GM21576 (cell line): ENCODE results near the gene FGF22.

ENCODE experiments used
- ATAC-seq: cut with Tn5 transposase; IDR thresholded peaks from one replicate; pipeline ENCODE4 v1.9.1; 2021; ENCODE audit warnings: mild to moderate bottlenecking, moderate library complexity; ENCODE audit not compliant: unreplicated experiment

FGF22 gene

DNA sequence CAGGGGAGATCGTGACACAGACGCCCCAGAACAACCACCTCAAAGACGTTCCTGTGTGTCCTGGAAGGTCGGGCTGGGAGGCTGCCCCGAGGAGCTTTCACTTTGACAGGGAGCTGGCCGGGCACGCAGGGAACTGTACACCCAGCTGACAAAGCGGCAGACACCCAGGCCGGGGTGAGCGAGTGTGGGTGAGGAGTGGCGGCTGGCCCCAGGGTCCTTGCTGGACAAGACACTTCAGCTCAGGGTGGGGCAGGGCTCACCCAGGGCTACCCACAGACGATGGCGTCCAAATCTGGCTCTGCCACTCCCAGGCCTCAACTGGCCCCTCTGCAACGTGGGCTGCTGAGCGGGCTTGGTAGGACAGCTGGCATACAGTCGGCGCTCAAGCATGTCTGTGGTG, 2.0 kb downstream of the FGF22 start:
- ATAC-seq, result no peak

DNA sequence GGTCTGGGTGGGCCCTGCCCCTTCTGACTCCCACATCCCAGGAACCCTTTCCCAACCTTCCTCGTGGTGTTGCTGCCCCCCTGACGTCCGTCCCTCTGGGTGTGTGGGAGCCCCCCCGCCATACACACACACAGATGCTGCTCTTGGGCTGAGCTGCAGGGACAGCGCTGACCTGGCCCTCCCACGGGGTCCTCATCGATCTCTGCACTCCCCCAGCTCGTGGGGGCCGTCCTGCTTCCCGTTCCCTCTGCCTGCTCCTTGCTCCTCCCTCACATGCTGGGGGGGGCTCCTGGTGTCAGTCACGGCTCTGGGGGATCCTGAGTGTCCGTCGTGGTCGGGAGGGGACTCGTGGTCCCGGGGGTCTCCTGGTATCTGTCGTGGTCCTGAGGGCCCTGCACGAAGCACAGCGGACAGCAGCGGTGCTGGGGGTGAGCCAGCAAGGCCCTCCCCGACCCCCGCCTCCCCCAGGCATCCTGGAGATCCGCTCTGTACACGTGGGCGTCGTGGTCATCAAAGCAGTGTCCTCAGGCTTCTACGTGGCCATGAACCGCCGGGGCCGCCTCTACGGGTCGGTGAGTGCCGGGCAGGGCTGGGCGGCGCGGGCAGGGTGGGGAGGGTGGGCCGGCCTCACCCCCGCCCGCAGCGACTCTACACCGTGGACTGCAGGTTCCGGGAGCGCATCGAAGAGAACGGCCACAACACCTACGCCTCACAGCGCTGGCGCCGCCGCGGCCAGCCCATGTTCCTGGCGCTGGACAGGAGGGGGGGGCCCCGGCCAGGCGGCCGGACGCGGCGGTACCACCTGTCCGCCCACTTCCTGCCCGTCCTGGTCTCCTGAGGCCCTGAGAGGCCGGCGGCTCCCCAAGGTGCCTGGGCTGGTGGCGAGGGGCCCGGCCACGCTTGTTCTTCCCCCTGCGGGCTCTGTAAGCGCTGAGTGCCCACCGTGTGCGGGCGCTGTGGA, 3.4 kb downstream of the FGF22 start:
- no peak for ATAC-seq

DNA sequence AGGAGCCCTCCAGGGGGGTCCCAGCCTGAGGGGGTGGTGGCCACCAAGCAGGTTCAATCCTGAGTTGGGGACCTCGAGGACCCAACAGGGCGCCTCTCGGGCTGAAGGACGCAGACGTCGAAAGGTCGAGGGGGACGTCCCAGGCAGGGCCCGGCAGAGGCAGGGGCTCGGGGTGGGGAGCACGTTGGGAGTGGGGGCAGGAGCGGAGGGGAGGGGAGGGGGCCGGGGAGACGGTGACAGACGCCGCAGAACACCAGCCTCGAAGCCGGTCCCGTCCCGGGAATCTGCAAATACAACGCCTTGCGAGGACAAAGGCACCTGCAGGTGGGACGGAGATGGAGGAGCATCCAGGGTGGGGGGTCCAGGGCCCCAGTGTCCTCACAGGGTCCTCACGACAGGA, 4.1 kb downstream of the FGF22 start:
- no peak for ATAC-seq

- ATAC-seq, result no peak
Observed at GRCh38 chr19:644363-644762, 4.7 kb downstream of the FGF22 start.

GRCh38 chr19:644789-645188, 5.1 kb downstream of the FGF22 start:
- no peak for ATAC-seq

- ATAC-seq, result no peak
Observed at GRCh38 chr19:645912-646778, 6.5 kb downstream of the FGF22 start.

DNA sequence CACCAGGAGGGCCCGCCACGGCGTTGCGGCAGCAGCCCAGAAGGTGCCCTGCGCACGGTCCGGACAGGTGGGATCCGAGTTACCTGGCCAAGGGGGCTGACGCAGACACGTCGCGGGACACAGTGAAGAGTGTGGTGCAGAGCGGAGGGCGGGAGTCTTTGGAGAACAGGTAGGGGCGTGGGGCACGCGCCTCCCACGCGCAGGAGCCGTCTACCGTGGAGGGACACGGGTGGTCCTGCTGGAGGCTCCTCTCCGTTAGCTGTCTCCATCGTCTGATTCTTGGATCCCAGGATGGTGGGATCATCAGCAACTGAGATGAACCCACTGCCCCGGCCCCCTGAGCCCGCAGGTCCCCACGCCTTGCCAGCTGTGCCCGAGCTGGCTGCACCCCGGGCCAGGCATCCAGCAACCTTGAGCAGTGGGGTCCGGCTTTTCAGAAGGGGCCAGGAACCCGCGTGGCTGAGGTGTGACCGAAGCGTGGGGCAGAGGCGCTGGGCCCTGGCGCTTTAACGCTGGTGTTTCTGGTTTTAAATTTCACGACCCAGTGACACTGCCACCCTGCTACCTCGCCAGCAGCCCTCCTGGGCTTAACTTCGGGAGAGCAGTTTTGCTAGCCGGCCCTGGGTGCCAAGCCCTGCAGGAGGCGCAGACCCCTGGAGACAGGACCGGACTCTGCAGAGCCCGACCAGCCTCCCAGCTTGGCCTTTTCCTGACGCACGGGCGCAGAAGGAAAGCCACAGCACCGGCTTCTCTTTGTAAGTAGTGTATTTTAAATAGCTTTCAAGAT, 7.3 kb downstream of the FGF22 start:
- no peak for ATAC-seq

GRCh38 chr19:647566-648284, 8.0 kb downstream of the FGF22 start:
- no peak for ATAC-seq

GRCh38 chr19:648305-648704, 8.6 kb downstream of the FGF22 start:
- ATAC-seq, result no peak

DNA sequence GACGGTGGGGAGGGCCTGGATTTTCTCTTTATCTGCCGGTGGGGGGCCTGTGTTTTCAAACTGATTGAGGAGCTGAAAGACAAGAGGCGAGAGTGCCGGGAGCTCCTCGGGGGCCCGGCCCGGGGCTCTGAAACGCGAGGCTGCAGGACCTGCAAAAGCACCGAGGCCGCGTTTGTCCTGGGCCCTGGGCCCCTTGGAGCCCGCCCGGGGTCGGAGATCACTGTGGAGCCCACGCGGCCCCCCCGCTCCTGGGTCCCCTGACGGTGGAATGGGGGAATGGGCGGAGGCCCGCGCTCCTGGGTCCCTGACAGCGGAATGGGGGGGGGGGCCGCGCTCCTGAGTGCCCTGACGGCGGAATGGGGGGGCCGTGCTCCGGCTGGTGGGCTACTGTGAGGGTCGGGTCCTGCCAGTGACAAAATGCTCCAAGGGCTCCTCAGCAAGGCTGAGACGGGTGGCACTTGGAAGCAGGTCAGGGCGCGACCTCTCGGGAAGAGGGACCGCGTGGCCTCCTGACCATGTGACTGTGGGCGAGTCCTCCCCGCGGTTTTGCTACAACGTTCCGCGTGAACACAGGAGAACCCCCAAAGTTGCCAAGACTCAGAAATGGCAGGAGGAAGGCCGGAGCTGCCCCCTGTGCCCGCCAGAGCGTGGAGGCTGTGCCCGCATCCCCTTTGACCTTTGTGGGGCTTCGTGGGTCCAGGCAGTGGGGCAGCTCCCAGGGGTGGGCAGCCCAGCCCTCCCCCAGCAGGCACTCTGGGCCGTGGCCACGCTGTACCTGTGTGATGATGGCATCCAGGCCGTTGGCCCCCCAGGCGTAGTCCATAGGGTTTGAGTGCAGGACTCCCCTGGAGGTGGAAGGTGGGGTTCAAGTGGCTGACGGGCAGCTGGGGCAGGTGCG, 9.5 kb downstream of the FGF22 start:
- no peak for ATAC-seq

- no peak for ATAC-seq
Observed at GRCh38 chr19:650121-650520, 10.4 kb downstream of the FGF22 start.

- ATAC-seq, result no peak
Observed at GRCh38 chr19:651114-651818, 11.6 kb downstream of the FGF22 start.

DNA sequence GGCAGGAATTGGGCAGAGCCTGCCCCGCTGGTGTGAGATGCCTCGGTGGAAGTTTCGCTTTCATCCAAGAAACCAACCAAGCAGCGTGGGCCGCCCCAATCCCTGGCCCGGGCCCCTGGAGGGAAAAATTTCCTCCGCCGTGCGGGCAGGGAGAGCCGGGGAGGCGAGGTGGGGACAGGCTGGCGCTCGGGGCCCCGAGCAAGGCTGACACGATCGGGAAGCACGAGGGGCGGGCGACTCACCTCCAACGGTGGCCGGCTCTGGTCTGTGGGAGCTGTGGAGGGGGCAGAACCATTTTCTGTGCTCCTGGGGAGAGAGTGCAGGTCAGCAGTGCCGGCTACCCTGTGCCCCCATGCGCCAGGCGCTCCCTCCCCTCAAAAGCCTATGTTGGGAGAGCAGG, 12.3 kb downstream of the FGF22 start:
- no peak for ATAC-seq

DNA sequence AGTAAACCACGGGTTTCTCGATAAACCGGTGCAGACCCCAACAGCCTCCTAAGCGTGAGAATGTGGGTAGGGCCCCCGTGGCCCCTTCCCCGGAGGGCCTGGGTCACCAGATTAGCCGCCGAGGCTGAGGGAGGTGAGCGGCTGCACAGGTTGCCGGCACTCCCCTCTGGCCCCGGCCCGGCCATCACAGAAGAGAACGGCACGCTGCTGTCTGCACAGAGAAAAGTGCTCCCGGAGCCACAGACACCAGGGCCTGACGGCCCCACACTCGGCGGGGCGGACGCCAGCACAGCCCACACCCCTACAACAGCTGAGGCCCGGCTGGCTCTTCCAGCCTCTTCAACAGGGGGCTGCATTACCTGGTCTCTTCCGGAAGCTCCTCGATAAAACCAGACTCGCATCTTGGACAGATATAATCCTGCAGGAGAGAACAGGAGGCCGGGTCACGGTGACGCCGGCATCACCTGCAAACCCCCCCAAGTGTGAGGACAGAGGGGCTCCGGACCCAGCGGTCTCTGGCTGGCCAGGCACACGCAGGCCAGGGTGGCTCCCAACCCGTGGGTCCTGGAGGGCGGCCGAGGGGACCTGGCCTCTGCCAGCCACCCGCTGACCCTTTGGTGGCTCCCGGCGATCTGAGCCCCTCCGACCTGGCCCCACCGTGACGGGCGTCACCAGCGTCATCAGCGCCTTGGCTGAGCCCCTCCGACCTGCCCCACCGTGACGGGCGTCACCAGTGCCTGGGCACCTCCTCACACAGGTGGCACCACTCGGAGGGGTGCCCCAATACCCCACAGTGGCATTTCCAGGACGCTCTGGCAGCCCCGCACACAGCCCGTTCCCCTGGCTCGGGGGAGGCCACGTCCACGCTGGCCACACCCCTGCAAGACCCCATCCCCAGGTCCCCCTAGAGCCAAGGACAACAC, 13.0 kb downstream of the FGF22 start:
- no peak for ATAC-seq

DNA sequence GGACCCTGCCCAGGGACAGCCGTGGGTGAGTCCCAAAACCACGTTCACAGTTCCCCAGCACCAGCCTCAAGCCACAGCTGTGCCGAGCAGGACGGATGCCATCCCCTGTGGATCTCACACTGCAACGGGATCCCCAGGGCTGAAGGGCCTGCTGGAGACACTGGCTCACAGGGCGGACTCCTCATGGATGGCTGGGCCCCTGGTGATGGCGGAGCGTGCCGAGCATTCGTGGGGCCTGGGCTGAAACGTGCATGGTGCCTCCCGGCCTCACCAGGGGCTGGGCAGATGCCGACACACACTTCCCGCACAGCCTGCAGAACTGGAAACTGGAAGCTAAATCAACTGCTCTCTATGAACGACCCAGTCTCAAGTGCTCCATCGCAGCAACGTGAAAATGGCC, 13.7 kb downstream of the FGF22 start:
- ATAC-seq, result no peak

DNA sequence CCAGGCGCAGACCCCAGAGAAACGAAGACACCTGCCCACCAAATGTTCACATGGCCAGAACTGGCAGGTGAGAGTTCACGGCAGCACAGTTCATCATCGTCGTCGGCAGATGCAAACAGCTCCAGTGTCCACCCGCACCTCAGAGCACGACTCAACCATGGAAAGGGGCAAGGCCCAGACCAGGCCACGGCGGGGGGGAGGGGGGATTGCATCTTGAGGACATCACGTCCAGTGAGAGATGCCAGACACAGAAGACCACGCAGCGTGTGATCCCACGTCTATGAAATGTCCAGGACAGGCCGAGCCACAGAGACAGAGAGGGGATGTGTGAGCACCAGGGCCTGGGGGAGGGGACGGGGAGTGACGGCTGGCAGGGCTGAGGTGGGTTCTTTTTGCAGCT, 16.0 kb downstream of the FGF22 start:
- no peak for ATAC-seq

DNA sequence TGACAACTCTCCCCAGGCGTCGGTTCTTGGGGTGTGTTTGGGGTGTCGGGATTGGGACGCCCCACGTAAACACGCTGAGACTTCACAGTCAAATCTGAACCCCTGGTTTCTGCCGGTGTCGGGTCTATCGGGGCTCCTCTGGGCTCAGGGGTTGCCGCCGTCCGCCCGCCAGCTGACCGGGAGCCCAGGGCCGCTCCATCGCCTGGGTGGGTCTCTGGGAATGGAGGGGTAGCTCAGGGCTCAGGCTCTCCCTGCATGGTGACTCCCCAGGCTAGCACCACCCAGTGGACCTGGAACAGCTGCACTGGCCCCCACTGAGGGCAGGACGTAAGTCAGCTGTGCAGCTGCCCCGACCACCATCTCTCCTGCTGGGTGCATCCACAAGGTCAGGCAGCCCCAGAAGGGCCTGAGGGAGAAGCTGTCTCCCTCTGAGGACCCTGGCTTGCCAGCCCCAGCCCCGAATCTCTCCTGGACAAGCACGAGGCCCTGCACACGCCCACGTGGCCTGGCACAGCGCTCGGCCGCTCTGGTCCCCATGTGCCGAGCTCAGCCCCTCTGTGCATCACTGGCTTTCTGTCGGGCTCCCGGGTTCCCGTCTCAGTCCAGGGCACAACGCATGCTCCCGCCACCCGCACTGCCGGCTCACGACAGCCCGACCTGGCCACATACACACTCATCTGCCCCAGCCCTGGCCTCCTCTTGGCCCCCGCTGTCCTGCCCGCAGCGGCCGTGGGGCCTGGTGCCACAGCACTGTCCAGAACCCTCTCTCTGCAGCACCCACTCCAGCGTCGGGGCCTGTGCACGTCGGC, 17.3 kb downstream of the FGF22 start:
- ATAC-seq, result no peak
